Stimulated activated CD8-positive, alpha-beta memory T cell treated with anti-CD3 and anti-CD28 coated beads, Interleukin-2, amount 100 ng/mL, for 1 hour (primary cell): ENCODE measurements around the gene POLR2I.
"Not testable (repeated sequence)": the region's sequence is repeated elsewhere in the genome, so short reads cannot be mapped to it uniquely, and the experiment has no call there.

Experiments
- DNase-seq, 2 donors: peaks; one replicate each; pipeline ENCODE4 v3.0.0-alpha.2; 2020; ENCODE audit warnings: low read depth in 2 of 2

POLR2I gene

DNA sequence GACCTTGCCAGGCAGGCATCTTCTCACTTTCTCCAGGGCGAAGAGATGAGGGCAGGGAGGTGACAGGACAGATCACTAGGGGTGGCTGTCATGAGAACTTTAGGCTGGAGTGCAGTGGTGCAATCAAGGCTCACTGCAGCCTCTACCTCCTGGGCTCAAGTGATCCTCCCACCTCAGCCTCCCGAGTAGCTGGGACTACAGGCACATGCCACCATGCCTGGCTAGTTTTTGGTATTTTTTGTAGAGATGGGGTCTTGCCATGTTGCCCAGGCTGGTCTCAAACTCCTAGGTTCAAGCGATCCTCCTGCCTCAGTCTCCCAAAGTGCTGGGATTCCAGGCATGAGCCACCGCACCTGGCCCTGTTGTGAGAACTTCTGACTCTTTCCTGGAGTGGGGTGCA is 20.2 kb upstream of the POLR2I start:
- DNase-seq, result not testable (repeated sequence)

DNA sequence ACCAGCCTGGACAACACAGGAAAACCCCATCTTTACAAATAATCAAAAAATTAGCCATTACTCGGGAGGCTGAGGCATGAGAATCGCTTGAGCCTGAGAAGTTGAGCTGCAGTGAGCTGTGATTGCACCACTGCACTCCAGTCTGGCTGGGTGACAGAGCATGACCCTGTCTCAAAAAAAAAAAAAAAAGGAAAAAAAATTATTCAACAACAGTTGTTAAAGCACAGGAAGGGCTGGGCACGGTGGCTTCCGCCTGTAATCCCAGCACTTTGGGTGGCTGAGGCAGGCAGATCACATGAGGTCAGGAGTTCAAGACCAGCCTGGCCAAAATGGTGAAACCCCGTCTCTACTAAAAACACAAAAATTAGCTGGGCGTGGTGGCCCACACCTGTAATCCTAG is 16.5 kb upstream of the POLR2I start:
- DNase-seq, result not testable (repeated sequence)

DNA sequence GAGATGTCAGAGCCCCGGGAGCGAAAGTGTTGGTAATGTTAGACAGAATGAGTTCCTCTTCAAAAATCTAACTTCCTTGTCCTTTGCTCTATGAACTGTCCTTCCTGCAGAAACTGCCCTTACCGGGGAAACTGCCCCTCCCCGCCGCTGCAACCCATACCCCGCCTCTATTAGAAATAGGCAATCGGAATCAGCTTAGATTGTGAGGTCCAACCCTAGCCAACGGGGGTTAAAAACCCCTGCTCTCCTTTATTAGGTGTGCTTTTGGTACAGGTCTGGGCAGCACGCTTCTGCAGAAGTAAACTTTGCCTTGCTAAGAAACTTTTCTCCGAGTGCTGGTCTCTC is 13.7 kb upstream of the POLR2I start:
- DNase-seq, result no peak

DNA sequence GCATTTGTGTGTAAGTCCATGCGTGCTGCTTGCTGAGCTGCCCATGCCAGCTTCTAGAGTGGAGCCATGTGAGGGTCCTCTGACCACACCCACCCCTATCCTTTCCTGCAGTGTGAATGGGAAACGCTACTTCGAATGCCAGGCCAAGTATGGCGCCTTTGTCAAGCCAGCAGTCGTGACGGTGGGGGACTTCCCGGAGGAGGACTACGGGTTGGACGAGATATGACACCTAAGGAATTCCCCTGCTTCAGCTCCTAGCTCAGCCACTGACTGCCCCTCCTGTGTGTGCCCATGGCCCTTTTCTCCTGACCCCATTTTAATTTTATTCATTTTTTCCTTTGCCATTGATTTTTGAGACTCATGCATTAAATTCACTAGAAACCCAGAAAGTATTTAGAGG is 10.9 kb upstream of the POLR2I start:
- DNase-seq, result no peak

DNA sequence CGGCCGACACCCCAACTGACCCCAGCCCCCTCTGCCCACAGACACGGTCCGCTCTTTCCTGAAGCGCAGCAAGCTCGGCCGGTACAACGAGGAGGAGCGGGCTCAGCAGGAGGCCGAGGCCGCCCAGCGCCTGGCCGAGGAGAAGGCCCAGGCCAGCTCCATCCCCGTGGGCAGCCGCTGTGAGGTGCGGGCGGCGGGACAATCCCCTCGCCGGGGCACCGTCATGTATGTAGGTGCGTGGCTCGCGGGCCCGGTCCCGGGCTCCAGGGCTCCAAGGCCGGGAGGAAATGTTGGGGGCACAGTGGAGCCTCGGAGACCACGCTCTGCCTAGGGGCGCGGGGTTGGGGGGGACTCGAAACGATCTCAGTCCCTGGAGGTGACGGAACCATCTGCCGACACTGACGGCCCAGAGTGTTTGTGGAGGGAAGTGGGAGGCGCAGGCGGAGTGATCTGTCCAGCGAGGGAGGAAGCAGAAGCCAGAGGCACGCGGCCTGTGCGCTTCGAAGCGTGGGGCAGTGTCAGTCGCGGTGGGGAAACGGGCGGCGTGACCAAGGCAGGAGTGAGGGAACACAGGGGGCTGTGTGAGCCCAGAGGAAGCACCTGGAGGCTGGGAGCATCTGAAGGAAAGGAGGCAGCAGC is 6.9 kb upstream of the POLR2I start:
- no peak for DNase-seq

DNA sequence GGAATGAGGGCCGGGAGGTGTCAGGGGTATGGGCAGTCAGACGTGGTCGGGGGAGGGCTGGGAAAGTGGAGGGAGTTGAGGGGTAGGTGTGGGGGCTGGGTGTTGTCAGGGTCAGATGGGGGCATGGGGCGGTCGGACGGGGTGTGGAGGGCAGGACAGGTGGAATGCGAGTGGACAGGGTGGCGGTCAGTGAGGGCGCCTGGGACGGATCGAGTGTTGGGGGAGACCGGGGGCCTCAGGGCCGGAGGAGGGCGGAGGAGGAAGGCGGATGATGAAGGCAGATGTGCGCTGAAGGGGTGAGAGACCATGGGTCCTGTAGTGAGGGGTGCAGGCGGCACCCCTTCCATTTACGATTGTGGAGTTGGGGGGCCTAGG is 6.3 kb upstream of the POLR2I start:
- no peak for DNase-seq

DNA sequence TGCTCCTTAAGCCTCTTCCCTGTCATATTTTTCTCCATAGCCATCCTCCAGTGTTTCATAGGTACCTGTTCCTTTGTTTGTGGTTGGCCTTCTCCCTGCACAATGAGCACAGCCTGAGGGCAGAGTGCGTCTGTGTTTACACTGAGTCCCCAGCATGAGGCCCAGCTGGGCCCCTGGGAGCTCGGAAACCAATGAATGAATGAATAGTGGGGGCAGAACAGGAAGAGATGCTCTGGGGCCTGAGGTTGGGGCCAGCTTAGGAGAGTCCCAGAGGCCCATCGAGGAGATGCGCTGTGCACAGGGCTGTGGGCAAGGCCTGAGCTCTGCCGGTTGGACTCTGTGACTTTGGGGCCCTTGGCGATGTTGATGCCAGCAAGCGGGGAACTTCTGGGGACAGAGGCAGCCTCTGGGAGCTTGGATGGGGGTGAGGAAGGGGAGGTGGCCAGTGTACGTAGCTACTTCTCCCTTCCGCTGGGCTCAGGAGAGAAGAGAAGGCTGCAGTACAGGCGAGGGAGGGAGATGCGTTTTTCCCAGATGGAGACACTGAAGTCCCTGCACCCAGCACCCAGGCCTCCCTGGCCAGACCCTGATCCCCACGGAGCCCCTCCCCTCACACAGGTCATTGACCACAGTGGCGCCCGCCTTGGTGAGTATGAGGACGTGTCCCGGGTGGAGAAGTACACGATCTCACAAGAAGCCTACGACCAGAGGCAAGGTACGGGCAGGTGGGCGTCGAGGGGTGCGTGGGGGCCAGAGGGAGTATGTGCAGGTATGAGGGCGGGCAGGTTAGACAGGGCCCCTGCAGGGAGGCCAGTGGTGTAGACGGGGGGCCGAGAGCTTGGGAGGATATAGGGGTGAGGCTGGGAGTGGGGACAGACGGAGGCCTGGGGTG is 5.7 kb upstream of the POLR2I start:
- no peak for DNase-seq

DNA sequence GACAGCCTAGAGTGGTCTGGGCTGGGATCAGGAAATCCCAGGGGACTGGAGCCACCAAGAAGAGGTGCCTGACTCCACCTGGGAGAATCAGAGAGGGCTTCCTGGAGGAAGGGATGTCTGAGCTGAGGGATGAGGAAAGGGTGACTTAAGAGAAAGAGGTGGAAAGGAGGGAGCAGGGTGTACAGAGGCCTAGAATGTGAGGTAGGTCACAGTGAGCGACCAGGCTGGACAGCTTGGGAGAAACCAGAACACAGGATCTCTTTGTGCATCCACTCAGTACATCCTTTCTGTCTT is 1.6 kb upstream of the POLR2I start:
- no peak for DNase-seq

DNA sequence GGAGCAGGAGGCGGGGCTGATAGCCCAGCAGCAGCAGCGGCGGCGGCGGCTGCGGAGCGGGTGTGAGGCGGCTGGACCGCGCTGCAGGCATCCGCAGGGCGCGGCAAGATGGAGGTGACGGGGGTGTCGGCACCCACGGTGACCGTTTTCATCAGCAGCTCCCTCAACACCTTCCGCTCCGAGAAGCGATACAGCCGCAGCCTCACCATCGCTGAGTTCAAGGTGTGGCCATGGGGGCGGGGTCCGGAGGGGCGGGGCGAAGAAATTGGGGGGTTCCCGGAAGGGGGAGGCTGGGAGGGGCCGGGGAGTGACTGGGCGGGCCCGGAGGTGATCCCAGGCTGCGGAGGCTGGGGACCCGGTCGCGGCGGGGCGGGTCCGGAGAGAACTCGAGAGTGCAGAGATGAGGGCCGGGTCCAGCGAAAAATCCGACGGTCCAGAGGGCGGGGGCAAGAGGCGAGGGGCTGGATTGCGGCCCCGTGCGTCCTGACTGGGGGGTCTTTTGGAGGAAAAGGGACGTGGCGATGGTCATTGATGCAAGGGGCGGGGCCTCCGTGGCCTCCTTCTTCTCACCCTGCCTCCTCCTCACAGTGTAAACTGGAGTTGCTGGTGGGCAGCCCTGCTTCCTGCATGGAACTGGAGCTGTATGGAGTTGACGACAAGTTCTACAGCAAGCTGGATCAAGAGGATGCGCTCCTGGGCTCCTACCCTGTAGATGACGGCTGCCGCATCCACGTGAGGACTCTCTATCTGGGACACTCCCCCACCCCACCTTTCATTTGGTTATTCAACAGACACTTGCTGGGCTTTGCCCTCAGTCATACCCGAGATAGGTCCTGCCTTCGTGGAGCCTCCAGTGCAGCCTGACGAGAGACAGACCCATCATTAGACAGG is 1.0 kb upstream of the POLR2I start, which contains the start of gene TBCB:
Gene TBCB (plus strand): TSS at position 16 of the 891 bp plus-strand sequence. CDS start 93 bp downstream, at position 109.
- peak; percentile 79 to 89 for DNase-seq

DNA sequence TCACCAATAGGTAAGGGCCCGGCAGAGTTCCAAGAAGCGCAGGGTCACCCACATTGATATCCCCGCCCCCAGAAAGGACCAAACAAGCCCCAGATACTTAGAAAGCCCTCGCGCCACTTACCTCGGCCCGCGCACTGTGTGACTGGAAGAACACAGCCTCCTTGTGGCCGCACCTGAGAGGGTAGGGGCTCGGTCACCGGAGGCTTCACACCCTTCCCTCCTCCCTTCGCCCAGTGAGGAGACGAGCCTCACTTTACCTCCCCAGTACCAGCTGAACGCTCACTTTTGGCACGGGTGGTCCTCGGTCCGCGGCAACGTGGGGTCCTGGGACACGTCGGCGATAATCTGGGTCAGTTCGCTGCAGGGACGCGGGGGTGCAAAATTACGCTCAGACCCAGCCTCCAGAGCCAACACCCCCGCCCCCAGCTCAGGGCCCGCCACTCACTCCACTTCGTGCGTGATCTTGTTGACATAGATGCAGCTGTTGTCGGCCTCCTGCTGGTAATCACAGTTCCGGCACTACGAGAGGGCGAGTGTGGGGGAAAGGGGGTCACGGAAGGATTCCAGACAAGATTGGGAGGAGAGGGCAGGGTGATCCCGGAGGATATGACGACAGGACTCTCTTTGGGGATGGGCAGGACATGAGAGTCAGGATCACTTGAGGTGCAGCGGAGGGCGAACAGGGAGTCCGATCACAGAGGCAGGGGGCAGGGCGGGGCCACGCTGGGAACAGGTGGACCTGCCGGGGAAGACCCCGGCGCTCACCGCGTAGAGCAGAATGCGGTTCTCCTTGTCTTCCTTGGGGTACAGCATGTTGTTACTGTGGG is 568 bp downstream of the POLR2I start:
- no peak for DNase-seq

DNA sequence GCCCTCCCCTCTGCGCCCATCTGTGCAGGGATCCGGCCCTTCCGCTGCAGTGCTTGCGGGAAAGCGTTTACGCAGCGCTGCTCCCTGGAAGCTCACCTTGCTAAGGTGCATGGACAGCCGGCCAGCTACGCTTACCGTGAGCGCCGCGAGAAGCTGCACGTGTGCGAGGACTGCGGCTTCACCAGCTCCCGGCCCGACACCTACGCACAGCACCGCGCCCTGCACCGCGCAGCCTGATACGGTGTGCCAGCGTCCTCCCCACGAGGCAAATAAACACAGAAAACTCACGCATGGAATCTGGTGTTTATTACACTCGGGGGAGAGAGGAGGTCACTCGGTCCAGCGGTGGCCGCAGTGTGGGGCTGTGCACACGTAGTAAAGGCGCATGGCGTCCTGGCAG is 1.2 kb downstream of the POLR2I start:
- DNase-seq, result no peak

DNA sequence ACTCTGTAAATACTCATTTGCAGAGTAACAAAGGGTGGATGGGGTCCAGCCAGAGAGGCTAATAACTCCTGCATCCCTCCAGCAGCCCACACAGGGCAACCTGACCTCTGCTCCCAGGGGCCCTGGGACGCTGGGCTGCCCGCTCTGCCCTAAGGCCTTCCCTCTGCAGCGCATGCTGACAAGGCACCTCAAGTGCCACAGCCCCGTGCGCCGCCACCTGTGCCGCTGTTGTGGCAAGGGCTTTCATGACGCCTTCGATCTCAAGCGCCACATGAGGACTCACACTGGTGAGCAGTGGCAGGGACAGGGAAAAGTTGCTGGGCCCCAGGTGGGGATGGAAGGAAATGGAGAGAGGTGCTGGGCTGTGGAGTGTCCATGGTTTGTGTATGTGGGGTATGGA is 2.0 kb downstream of the POLR2I start:
- no peak for DNase-seq

DNA sequence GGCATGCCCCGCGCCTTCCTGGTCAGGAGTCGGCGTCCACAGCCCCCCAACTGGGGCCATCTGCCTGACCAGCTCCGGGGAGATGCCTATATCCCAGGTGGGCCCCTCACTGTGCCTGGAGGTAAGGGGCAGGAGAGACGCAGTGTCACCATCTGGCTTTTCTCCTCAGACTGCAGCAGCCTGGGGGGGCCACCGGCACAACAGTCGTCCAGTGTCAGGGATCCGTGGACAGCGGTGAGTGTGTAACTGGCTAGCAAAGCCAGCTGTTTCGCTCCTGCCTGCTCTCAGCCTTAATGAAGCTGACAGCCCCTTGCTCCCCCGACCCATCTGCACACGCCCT is 3.5 kb downstream of the POLR2I start:
- no peak for DNase-seq

DNA sequence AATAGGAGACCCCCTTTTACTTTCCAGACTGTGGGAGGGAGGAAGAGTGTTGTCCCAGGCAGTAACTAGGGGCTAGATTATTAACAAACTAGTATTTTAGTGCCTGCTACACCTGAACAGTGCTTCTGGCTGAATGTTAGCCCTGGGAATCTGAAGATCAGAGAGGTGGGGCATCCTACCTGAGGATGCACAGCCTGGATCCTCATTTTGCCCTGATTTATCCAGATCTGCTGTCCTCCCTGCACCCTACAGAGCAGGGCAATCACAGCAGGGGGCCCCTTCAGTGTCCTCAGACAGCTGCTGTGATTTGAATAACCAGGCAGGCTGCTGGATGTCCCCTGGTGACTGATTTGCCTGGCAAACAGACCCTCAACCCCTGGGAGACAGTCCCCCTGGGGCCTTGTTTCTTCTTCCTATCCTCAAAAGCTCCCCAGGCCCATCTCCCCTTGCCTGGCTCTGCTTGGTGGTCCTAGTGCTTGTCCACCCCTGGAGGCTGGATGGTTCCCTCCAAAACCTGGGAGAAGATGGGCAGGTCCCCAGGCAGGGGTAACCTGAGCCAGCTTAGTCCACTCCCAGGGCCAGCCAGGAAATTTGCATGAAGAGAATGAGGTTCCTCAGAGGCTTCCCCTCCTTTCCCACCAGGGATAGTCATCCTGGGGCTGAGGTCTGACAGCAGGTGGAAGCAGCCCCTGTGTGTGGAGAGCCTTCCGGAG is 4.0 kb downstream of the POLR2I start, which contains the start of gene OVOL3:
Gene OVOL3 (plus strand): TSS at position 657 of the 713 bp plus-strand sequence. CDS start 60 bp downstream, outside the sequence.
- no peak for DNase-seq

DNA sequence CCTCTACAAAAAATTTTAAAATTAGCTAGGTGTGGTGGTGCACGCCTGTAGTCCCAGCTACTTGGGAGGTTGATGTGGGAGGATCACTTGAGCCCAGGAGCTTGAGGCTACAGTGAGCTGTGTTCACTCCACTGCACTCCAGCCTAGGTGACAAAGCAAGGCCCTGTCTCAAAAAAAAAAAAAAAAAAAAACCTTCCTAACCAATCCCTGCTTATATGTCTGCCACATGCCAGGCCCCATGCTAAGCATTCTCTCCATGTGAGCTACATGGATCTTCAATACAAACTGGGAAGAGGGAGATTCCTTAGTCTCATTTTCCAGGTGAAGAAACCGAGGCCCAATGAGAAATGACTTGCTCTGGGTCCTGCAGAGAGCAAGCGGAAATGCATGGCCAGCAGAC is 6.0 kb downstream of the POLR2I start:
- DNase-seq, result no peak

DNA sequence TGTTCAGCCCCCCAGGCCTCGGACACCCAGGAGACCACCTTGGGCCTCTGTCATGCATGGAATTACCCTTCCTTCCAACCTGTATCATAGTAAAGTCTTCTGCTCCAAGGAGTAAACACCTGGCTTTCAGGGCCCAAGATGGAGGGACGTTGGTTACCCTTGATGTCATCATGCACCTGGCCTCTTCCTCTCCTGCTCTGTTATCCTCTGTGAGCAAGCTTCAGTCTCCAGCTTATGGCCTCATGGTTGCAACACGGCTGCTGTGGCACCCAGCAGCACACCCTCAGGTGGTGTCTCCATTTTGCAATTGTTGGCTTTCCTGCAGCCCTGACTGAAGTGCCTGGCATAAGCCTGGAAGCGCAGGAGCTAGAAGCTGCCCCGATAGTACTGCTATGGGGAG is 7.7 kb downstream of the POLR2I start:
- DNase-seq, result no peak

DNA sequence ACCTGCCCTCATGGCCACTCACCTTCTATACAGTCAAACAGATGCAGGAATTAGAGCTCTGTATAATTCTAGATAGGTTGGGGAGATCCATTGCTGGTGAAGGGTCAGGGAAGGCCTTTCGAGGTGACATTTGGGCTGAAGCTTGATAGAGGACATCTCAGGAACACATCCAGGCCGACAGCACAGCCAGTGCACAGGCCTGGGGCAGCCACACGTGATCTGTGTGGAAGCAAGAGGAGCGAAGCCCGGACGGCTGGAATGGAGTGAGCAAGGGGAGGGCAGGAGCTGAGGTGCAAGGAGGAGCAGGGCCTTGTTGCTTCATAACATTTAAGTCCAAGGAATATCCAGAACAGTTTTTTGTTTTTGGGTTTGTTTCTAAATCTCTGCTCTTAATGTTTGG is 8.2 kb downstream of the POLR2I start:
- no peak for DNase-seq

DNA sequence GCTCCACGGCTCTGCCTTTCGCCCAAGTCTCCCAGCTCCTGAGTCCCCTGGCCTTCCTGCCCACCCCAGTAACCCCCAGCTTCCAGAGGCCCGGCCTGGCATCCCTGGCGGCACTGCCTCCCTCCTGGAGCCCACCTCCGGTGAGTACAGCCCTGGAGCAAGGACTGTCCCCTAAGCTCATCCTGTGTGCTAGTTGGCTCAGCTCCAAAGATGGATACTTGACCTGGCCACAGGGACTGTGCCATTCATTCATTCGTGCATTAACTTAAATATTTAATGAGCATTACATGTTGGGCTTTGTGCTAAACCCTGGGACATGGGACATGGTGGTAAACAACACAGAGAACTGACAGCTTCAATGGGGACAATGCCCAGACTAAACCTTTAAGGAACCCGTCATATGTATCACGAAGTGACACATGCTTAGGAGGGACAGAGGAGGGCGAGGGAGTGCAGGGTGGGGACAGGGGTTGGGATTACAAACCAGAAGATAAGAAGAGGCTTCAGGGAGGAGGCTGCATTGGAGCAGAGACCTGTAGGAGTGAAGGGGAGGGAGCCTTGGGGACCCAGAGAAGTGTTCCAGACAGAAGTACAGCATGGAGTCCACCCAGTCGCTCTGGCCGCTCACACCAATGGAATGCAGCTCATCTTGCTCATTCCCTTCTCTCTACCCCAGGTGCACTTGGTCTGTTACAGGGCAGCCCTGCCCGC is 10.7 kb downstream of the POLR2I start:
- no peak for DNase-seq

DNA sequence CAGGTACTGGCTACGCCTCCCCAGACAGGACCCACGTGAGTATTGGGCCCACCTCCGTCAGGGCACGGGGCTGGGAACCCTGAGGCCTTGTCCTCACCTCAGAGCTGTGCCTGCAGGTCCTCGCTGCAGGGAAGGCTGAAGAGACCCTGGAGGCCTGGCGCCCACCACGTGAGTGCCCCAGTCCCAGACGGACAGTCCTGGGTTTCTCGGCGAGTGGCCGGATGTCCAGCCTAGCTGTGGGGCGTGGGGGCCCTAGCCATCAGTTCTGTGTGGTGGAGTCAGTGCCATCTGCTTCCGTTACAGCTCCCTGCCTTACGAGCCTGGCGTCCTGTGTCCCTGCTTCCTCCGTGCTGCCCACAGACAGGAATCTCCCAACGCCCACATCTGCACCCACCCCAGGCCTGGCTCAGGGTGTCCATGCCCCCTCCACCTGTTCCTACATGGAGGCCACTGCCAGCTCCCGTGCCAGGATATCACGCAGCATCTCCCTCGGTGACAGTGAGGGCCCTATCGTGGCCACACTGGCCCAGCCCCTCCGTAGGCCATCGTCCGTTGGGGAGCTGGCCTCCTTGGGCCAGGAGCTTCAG is 11.5 kb downstream of the POLR2I start:
- no peak for DNase-seq
